Stimulated activated CD4-positive, alpha-beta T cell treated with anti-CD3 and anti-CD28 coated beads, Interleukin-2, amount 100 ng/mL, for 48 hours (primary cell): Measurements from ENCODE around the gene LRRC72.
"Not testable (repeated sequence)": the region's sequence is repeated elsewhere in the genome, so short reads cannot be mapped to it uniquely, and the experiment has no call there.

Experiments used
- DNase-seq, 2 donors: peaks; one replicate each; pipeline ENCODE4 v3.0.0-alpha.2; 2020

LRRC72 gene

GRCh38 chr7:16583834-16584233 lies 57.2 kb downstream of the LRRC72 start:
- DNase-seq, result no peak

DNA sequence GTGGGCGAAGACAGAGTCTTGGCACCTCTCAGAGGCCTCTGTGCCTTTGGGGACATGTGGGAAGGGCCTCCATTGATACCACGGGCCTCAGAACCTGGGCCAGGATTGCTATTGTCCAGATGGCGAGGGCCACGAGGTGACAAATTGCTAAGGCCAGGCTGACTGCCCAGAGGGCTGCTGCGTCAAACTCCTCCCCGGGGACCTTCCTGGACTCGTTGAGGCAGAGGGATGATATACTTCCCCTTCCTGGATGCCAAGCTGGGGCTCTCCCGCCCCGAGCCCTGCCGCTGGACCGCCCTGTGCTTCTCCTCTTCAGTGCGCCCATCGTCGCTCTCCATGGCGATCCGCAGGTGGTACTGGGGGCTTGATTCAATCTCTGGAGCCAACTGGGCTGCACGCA lies 58.9 kb downstream of the LRRC72 start:
- DNase-seq, result no peak

GRCh38 chr7:16586081-16586874 lies 59.7 kb downstream of the LRRC72 start:
- no peak for DNase-seq

GRCh38 chr7:16587129-16587528 lies 60.5 kb downstream of the LRRC72 start:
- no peak for DNase-seq

DNA sequence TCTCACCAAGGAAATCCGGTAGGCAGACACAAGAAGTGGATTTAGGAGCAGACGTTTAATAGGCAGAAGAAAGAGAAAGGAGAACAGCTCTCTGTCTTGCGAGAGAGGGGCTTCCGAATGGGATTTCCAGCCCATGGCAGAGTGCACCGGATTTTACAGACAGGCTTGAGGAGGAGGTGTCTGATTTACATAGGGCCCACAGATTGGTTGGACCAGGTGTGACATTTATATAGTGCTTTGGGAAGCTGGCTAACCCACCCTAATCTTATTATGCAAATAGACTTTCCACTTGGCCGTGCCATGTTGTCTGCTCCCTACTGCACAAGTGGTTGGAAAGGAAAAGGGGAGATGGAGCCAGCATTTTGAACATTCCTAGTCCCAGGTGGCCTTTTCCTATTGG lies 61.2 kb downstream of the LRRC72 start:
- no peak for DNase-seq

GRCh38 chr7:16589881-16590280 lies 63.3 kb downstream of the LRRC72 start:
- no peak for DNase-seq

DNA sequence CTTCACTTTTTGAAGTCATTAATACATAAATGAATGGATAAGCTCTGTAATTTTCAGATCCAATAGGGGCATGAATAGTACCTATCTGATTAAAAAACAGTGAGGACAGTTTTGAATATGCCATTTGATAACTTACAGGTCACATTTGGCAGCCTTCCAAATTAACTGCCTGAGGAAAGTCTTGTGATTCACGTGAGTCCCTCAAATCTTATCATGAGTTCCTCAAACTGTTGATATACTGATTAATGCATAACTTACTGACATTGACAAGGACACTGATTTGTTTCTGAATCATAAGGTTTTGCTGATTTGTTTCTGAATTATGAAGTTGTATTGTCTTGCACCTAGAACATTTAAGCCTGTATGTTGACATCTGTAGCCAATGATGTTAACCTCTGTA lies 63.8 kb downstream of the LRRC72 start:
- DNase-seq, result no peak

DNA sequence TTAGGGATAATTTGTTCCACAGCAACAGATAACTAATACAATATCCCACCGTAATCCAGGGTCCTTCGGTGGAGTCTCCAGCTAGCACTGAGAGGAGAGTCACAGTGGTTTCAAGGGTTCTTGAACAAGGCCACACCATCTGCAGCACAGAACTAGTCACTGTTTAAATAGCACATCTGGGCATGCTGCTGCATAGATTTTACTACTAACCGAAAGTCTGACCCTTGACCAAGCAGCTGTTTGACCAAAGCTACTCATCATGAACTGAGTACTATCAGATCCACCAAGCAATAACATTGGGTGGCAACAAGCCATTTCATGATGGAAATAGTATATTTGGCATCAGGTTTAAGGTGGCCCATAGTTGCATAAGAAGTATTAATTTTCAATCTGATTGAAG lies 65.8 kb downstream of the LRRC72 start:
- DNase-seq, result no peak

DNA sequence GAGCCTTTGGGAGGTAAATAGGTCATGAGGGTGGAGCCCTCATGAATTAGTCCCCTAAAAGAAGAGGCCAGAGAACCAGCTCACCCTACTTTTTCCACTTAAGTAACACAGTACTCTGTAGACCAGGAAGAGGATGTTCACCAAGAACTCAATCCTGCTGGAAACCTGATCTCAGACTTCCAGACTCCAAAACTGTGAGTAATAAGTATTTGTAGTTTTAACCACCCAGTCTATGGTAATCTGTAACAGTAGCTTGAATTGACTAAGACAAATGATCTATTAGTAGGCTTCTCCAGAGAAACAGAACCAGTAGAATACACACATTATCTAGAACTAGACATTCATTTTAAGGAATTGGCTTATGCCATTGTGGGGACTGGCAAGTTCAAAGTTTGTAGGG lies 67.4 kb downstream of the LRRC72 start:
- no peak for DNase-seq

DNA sequence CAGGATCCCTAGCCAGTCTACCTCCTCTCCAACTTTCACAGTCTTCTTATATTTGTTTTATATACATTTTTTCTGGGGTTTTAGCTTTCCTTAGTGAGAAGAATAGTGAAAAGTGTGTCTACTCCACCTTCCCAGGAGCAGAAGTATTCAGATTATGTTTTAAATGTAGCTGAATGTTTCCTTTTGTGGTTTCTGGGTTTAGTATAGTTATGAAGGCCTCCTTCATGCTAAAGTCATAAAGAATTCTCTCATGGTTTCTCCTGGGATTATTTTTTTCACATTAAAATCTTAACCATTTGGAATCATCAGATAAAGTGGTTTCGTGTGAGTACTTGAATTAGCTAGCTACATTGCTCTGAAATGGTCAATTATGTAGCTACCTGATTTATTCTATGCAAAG lies 68.1 kb downstream of the LRRC72 start:
- DNase-seq, result no peak

- not testable (repeated sequence) for DNase-seq
These were observed 69.0 kb downstream of the LRRC72 start for GRCh38 chr7:16595596-16595995.

DNA sequence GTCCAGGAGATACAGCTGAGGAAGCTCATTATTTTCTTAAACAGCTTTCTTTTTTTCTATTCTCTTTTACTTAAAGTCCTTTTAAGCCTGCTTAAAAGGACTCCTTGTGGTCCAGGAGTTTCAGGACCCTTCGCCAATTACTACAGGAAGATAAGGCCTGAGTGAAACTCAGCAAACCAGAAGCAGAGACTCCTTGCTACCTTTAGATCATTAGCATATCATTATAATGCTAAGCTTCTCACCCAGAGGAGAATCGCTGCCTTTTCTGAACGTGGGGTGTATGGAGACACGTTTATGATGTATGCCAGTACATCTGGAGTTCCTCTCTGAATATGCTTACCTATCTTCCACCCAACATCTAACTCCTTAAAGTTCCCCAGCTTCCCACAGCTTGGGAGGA lies 71.4 kb downstream of the LRRC72 start:
- DNase-seq, result no peak

- DNase-seq, result no peak
These were observed 73.2 kb downstream of the LRRC72 start for GRCh38 chr7:16599860-16600259.

- DNase-seq, result no peak
These were observed 77.0 kb downstream of the LRRC72 start for GRCh38 chr7:16603633-16604032.

DNA sequence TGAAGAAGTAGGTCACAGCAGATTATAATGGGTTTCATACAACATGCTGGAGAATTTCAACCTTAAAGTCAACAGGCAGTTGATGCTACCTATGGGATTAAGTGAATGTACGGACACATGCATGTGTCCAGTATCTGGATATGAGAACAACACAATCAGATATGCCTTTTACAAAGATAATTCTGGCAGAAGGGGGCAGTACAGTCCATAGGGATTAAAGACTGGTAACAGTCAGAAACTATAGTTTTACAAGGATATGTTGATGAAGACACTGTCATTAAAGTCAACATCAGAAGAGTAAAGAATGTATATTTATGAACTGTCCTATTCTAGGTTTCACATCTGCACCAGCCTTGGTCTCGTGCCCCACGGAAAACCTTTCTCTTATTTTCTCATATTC lies 77.4 kb downstream of the LRRC72 start:
- DNase-seq, result no peak

- no peak for DNase-seq
These were observed 80.1 kb downstream of the LRRC72 start for GRCh38 chr7:16606704-16607103.

DNA sequence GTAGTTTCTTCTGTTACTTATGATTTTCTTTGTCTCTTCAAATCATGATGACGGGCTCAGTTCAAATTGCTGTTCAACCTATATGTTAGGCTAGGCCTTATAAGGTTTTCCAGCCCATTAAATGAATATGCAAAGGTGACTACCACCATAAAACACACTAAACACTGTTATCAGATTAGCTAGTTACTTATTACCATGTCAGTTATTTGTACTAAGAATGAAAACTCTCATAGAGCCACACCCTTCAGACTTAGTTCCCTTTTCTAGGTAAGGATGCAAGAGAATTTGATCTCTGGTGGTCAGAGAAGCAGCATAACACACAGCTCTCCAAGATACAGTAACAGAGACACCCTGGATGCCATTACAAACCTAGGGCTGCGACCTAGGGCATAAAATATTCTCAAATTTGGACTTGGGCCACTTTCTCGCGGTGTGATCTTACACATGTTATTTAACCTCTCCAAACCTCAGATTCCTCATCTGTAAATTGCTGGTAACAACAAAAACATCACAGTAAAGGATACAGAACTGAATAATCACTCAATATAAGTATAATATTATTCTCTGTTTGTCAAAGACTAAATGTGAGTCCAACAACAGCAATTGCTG lies 83.3 kb downstream of the LRRC72 start:
- DNase-seq, result no peak

DNA sequence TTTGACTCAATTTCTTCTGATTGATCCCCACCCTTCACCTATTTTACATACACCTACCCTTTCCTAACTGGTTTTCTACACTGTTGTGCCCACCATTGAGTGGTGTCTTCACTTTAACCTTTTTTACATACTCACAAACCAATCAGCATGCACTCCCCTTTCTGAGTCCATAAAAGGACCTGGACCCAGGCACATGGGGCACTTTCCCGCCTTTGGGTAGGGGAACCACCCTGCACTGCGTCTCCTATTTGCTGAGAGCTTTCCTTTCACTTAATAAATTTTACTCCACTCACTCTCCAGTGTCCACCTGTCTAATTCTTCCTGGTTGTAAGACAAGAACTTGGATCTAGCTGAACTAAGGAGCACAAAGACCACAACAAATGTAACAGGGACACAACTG lies 85.1 kb downstream of the LRRC72 start:
- DNase-seq, result no peak

DNA sequence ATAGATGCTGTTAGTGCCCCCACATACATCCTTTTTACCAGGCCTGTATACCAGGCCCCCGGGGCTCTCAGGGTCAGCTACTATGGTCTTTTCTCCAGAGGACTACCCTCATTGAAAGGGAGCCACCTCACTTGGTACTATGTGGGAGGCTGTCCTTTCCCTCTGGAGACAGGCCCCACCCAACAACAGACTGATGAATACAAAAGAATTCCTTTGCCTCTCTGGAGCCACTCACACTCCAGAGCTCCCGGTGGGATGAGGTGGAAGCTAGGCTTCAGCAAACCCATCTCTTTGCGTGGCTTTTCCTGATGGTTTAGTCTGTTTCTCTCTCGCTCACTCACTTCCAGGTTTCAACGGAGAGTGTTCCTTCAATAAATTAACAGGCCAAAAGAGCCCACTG lies 88.6 kb downstream of the LRRC72 start:
- DNase-seq, result no peak

- no peak for DNase-seq
These were observed 89.5 kb downstream of the LRRC72 start for GRCh38 chr7:16616122-16616521.

GRCh38 chr7:16616542-16616941 lies 89.9 kb downstream of the LRRC72 start:
- DNase-seq, result no peak

DNA sequence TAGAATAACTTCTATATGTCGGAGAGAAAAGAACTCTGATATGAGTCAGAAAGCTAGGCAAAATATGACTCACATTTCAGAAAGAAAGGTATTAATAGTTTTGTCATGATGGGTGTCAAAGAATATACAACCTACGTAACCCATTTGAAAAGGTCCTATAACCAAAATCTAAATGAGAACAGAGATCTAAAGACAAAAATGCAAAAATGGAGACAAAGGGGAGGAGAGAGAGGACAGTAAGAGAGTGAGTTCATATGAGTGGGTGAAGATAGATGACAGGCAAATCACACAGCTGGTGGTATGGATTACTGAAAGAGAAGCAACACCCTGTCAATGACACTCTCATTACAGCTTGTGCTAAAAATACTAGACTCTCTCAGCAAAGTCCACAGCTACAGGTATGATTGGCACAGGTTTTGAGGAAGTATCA lies 93.4 kb downstream of the LRRC72 start:
- no peak for DNase-seq

DNA sequence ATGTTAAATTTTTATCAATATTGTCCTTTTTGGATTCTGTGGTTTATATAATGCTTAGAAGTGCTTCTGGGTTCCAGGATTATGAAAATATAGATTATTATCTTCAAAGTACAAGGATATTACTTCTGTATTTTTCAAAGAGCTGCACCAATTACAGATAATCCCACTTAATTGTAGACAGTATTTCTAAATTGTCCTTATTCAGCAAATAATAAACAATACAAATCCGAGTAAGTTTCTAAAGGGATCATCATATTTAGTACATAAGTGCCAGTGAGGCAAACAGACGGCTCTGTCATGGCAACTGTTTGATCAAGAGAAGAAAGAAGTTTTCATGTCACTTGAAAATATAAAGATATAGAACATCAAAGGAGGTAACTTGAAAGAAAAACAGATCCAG lies 99.8 kb downstream of the LRRC72 start:
- no peak for DNase-seq

DNA sequence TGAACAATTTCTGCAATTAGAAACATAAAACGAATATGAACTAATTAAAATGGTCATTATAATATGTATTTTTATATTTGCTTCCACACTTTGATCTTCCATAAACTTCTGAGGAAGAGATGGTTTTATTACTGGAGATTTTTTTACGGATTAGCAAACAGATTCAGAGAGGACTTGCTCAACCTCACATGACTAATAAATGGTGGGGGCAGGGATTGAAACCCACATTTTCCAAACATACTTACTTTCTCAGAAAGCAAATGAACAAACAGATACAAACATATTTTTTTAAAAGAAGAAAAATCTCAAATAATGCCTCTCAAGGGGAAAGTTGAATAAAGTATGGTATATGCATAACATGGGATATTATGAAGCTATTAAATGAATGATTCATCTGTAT lies 100.6 kb downstream of the LRRC72 start:
- DNase-seq, result no peak

DNA sequence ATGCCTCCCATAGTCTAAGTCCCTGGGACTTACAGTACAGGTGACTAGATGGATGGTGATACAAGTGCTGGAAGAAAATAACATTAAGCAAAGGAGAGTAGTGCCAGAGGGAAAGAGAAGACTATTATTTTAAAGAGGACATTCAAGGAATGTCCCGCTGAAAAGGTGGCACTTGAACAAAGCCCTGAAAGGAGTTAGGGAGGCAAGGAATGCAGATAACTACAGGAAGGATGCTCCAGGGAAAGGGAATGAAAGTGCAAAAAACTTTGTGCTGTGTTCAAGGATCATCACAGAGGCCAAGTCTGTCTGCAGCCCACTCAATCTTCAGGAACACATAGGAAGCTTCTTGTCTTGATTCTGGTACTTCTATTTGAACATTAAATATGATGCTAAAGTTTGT lies 104.0 kb downstream of the LRRC72 start:
- DNase-seq, result no peak
